ENCODE data around the gene SCYL2. TPM values are rescaled to one million over a fixed set of nuclear protein-coding genes. Genes with fewer than 3 reads are reported as not detected.

The SCYL2 gene
- polyA plus RNA-seq, 1 donor from 2014 or later, result 101 TPM

DNA sequence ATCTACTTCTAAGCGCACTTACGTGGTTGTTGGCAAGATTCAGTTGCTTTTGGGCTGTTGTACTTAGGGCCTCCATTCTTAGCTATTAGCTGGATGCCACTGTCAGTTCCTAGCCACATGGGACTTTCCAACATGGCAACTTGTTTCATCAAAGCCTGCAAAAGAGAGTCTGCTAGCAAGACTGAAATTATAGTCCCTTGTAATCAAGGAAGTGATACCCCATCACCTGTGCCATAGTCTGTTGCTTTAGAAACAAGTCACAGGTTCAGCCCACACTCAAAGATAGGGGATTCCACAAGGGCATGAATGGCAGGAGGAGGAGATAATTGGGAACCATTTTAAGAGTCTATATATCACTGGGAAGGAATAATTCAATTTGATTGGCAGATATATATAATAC lies 62.8 kb downstream of the SCYL2 start:
- no peaks in the 10 kb centered on the region for H4K20me1 ChIP-seq (ENCODE audit: insufficient read depth)
- H3K9ac ChIP-seq (ENCODE audit: low read length), result no peak overlapping the region
- H3K9me2 ChIP-seq (ENCODE audit: insufficient read depth, low read length), result no peaks in the 10 kb centered on the region
- no peaks in the 10 kb centered on the region for H3K9me3 ChIP-seq (ENCODE audit: low read length)
- H3K27ac ChIP-seq (ENCODE audit: low read length), result no peak overlapping the region
- H3K27me3 ChIP-seq (ENCODE audit: insufficient read depth, low read depth, low read length), result no peaks in the 10 kb centered on the region
- no peak overlapping the region for H3K4me3 ChIP-seq (ENCODE audit: low read length)
- TF ChIP-seq MXI1 (conservative IDR thresholded peaks at IDR 0.05; ENCODE audit: poor library complexity, severe bottlenecking) (no peak), POLR2AphosphoS5 (IDR thresholded peaks at IDR 0.05) (no peak), SMC3 (conservative IDR thresholded peaks at IDR 0.05; ENCODE audit: poor library complexity) (no peak), TAF1 (IDR thresholded peaks at IDR 0.05; ENCODE audit: low read depth) (no peak), EZH2 (IDR thresholded peaks at IDR 0.05; ENCODE audit: borderline replicate concordance, insufficient read depth, low read length, poor library complexity, severe bottlenecking) (no peak), RAD21 (conservative IDR thresholded peaks at IDR 0.05) (no peak), EP300 (conservative IDR thresholded peaks at IDR 0.05; ENCODE audit: poor library complexity, severe bottlenecking) (no peak)
- TF ChIP-seq, protein P1, sequence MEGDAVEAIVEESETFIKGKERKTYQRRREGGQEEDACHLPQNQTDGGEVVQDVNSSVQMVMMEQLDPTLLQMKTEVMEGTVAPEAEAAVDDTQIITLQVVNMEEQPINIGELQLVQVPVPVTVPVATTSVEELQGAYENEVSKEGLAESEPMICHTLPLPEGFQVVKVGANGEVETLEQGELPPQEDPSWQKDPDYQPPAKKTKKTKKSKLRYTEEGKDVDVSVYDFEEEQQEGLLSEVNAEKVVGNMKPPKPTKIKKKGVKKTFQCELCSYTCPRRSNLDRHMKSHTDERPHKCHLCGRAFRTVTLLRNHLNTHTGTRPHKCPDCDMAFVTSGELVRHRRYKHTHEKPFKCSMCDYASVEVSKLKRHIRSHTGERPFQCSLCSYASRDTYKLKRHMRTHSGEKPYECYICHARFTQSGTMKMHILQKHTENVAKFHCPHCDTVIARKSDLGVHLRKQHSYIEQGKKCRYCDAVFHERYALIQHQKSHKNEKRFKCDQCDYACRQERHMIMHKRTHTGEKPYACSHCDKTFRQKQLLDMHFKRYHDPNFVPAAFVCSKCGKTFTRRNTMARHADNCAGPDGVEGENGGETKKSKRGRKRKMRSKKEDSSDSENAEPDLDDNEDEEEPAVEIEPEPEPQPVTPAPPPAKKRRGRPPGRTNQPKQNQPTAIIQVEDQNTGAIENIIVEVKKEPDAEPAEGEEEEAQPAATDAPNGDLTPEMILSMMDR (IDR thresholded peaks at IDR 0.05; ENCODE audit: poor library complexity, severe bottlenecking), result no peak
- TF ChIP-seq, protein P2, sequence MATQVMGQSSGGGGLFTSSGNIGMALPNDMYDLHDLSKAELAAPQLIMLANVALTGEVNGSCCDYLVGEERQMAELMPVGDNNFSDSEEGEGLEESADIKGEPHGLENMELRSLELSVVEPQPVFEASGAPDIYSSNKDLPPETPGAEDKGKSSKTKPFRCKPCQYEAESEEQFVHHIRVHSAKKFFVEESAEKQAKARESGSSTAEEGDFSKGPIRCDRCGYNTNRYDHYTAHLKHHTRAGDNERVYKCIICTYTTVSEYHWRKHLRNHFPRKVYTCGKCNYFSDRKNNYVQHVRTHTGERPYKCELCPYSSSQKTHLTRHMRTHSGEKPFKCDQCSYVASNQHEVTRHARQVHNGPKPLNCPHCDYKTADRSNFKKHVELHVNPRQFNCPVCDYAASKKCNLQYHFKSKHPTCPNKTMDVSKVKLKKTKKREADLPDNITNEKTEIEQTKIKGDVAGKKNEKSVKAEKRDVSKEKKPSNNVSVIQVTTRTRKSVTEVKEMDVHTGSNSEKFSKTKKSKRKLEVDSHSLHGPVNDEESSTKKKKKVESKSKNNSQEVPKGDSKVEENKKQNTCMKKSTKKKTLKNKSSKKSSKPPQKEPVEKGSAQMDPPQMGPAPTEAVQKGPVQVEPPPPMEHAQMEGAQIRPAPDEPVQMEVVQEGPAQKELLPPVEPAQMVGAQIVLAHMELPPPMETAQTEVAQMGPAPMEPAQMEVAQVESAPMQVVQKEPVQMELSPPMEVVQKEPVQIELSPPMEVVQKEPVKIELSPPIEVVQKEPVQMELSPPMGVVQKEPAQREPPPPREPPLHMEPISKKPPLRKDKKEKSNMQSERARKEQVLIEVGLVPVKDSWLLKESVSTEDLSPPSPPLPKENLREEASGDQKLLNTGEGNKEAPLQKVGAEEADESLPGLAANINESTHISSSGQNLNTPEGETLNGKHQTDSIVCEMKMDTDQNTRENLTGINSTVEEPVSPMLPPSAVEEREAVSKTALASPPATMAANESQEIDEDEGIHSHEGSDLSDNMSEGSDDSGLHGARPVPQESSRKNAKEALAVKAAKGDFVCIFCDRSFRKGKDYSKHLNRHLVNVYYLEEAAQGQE (IDR thresholded peaks at IDR 0.05; ENCODE audit: borderline replicate concordance), result no peak
- H3K36me3 ChIP-seq (ENCODE audit: insufficient read depth, low read length), result no peaks in the 10 kb centered on the region
- no peaks in the 10 kb centered on the region for H3F3A ChIP-seq (ENCODE audit: insufficient read depth, low read length, poor library complexity, severe bottlenecking)
- no peak overlapping the region for H2AFZ ChIP-seq (ENCODE audit: low read depth, low read length)
- H3K4me2 ChIP-seq (ENCODE audit: low read length), result no peak overlapping the region
- H3K79me2 ChIP-seq (replicated peaks; ENCODE audit: insufficient read depth, low read length), result no peaks in the 10 kb centered on the region

DNA sequence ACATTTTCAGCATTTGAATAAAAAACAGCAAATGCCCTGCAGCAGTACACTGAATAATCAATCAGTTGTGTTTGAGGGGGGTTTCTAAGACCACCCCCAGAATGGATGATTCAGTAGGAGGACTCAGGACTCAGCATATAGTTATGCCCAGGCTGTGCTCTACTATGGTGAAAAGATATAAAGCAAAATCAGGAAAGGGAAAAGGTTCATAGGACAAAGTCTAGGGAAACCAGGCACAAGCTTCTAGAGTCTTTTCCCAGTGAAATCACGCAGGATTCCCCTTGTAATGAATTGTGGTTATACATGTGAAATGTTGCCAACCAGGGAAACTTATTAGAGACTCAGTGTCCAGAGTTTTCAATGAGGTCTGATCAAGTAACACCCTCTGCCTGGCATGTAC lies 64.9 kb downstream of the SCYL2 start:
- no peaks in the 10 kb centered on the region for H3K79me2 ChIP-seq (replicated peaks; ENCODE audit: insufficient read depth, low read length)
- no peaks in the 10 kb centered on the region for H3K9me3 ChIP-seq (ENCODE audit: low read length)
- H3K36me3 ChIP-seq (ENCODE audit: insufficient read depth, low read length), result peaks cover 7% of the 10 kb centered on the region
- H4K20me1 ChIP-seq (ENCODE audit: insufficient read depth), result no peaks in the 10 kb centered on the region
- H3K4me2 ChIP-seq (ENCODE audit: low read length), result no peak overlapping the region
- no peaks in the 10 kb centered on the region for H3K9me2 ChIP-seq (ENCODE audit: insufficient read depth, low read length)
- H3F3A ChIP-seq (ENCODE audit: insufficient read depth, low read length, poor library complexity, severe bottlenecking), result no peaks in the 10 kb centered on the region
- no peaks in the 10 kb centered on the region for H3K27me3 ChIP-seq (ENCODE audit: insufficient read depth, low read depth, low read length)
- H2AFZ ChIP-seq (ENCODE audit: low read depth, low read length), result no peak overlapping the region
- no peak overlapping the region for H3K4me3 ChIP-seq (ENCODE audit: low read length)
- no peak overlapping the region for H3K27ac ChIP-seq (ENCODE audit: low read length)
- no peak overlapping the region for H3K9ac ChIP-seq (ENCODE audit: low read length)
- TF ChIP-seq POLR2AphosphoS5 (IDR thresholded peaks at IDR 0.05), result no peak
- no peak for TF ChIP-seq EZH2 (IDR thresholded peaks at IDR 0.05; ENCODE audit: borderline replicate concordance, insufficient read depth, low read length, poor library complexity, severe bottlenecking)
- TF ChIP-seq, protein P2 (IDR thresholded peaks at IDR 0.05; ENCODE audit: borderline replicate concordance), result no peak
- no peak for TF ChIP-seq RAD21 (conservative IDR thresholded peaks at IDR 0.05)
- TF ChIP-seq, protein P1 (IDR thresholded peaks at IDR 0.05; ENCODE audit: poor library complexity, severe bottlenecking), result no peak
